GM23338 (cell line): ENCODE measurements around the gene ROBO1. TPM values are rescaled to one million over a fixed set of nuclear protein-coding genes. Genes with fewer than 3 reads are reported as not detected.

ENCODE experiments used
- ATAC-seq: fragments of 200-7000 bp; cut with Tn5 transposase; 3 replicates; pipeline ENCODE4 v1.9.1; 2020
- DNase-seq: peaks from one replicate; pipeline ENCODE4 v3.0.0-alpha.2; 2015; ENCODE audit warnings: low spot score
- H2AFZ ChIP-seq: fragments of 200-600 bp; sonication (generic); 2 replicates; pipeline ENCODE4 v1.8.0; 2016; ENCODE audit warnings: antibody characterized with exemption, mild to moderate bottlenecking, moderate library complexity
- H3F3A ChIP-seq: fragments of 200-600 bp; sonication (generic); replicated peaks from 2 replicates; pipeline ENCODE4 v1.8.0; 2017; ENCODE audit warnings: antibody characterized with exemption, mixed run types, low read depth
- H3K27ac ChIP-seq: fragments of 200-600 bp; sonication (generic); 2 replicates; pipeline ENCODE4 v1.6.1; 2016; ENCODE audit warnings: low read depth
- H3K27me3 ChIP-seq: fragments of 200-600 bp; sonication (generic); 2 replicates; pipeline ENCODE4 v1.8.0; 2016; ENCODE audit warnings: mild to moderate bottlenecking, mixed run types, moderate library complexity; ENCODE audit not compliant: insufficient read depth
- H3K36me3 ChIP-seq: fragments of 200-600 bp; sonication (generic); 2 replicates; pipeline ENCODE4 v1.8.0; 2016; ENCODE audit warnings: mild to moderate bottlenecking; ENCODE audit not compliant: insufficient read depth
- H3K4me1 ChIP-seq: fragments of 200-600 bp; sonication (generic); 2 replicates; pipeline ENCODE4 v1.8.0; 2016; ENCODE audit warnings: mild to moderate bottlenecking, moderate library complexity; ENCODE audit not compliant: insufficient read depth
- H3K4me2 ChIP-seq: fragments of 200-600 bp; sonication (generic); 2 replicates; pipeline ENCODE4 v1.7.1; 2017; ENCODE audit warnings: mixed run types
- H3K4me3 ChIP-seq: fragments of 200-600 bp; sonication (generic); 2 replicates; pipeline ENCODE4 v1.6.1; 2016; ENCODE audit warnings: mixed run types
- H3K79me2 ChIP-seq: fragments of 200-600 bp; sonication (generic); replicated peaks from 2 replicates; pipeline ENCODE4 v1.8.0; 2017; ENCODE audit warnings: mild to moderate bottlenecking; ENCODE audit not compliant: insufficient read depth
- H3K9me2 ChIP-seq: fragments of 200-600 bp; sonication (generic); 2 replicates; pipeline ENCODE4 v1.8.0; 2017; ENCODE audit not compliant: insufficient read depth
- H4K20me1 ChIP-seq: fragments of 200-600 bp; sonication (generic); replicated peaks from 2 replicates; pipeline ENCODE4 v1.8.0; 2017; ENCODE audit warnings: mild to moderate bottlenecking; ENCODE audit not compliant: insufficient read depth
- H3K27ac Mint-ChIP-seq: 2 replicates; pipeline ENCODE4 v1.8.0; 2020; ENCODE audit warnings: inconsistent platforms, mild to moderate bottlenecking, moderate library complexity, mixed read lengths
- H3K27me3 Mint-ChIP-seq: 3 replicates; pipeline ENCODE4 v1.8.0; 2022; ENCODE audit warnings: low read depth, mild to moderate bottlenecking, moderate library complexity, mixed read lengths, inconsistent platforms; ENCODE audit not compliant: insufficient read depth, poor library complexity
- H3K36me3 Mint-ChIP-seq: 3 replicates; pipeline ENCODE4 v1.8.0; 2021; ENCODE audit warnings: low read depth, mild to moderate bottlenecking, inconsistent platforms, moderate library complexity, mixed read lengths
- H3K4me1 Mint-ChIP-seq: 3 replicates; pipeline ENCODE4 v1.8.0; 2020; ENCODE audit warnings: mild to moderate bottlenecking, inconsistent platforms, mixed read lengths
- H3K4me3 Mint-ChIP-seq: 3 replicates; pipeline ENCODE4 v1.8.0; 2021; ENCODE audit warnings: moderate library complexity, mild to moderate bottlenecking, inconsistent platforms, mixed read lengths
- H3K9me3 Mint-ChIP-seq: 3 replicates; pipeline ENCODE4 v1.8.0; 2020; ENCODE audit warnings: moderate library complexity, mild to moderate bottlenecking, inconsistent platforms, mixed read lengths
- CREB1 ChIP-seq: fragments of 250-450 bp; sonication (Bioruptor Pico); IDR thresholded peaks from 2 replicates; pipeline ENCODE4 v1.5.0; 2020; ENCODE audit warnings: low read depth, mild to moderate bottlenecking, moderate library complexity
- ETS1 ChIP-seq: IDR thresholded peaks from 2 replicates; pipeline ENCODE4 v1.6.1; 2016; ENCODE audit warnings: antibody characterized with exemption
- EZH2phosphoT487 ChIP-seq: fragments of 200-600 bp; sonication (generic); IDR thresholded peaks from one replicate; pipeline ENCODE4 v1.8.1; 2018; ENCODE audit warnings: antibody characterized with exemption; ENCODE audit not compliant: unreplicated experiment
- NANOG ChIP-seq: IDR thresholded peaks from 2 replicates; pipeline ENCODE4 v1.6.1; 2016; ENCODE audit warnings: antibody characterized with exemption, borderline replicate concordance
- POLR2AphosphoS5 ChIP-seq: IDR thresholded peaks from 2 replicates; pipeline ENCODE4 v1.6.1; 2016; ENCODE audit warnings: antibody characterized with exemption, low read depth
- REST ChIP-seq: IDR thresholded peaks from one replicate; pipeline ENCODE4 v1.6.1; 2018; ENCODE audit warnings: antibody characterized with exemption; ENCODE audit not compliant: unreplicated experiment
- STAT1 ChIP-seq: IDR thresholded peaks from one replicate; pipeline ENCODE4 v1.6.1; 2016; ENCODE audit warnings: antibody characterized with exemption; ENCODE audit not compliant: unreplicated experiment
- ZNF114 ChIP-seq: fragments of 250-450 bp; sonication (Bioruptor Pico); IDR thresholded peaks from 2 replicates; pipeline ENCODE4 v1.5.0; 2020; ENCODE audit warnings: mild to moderate bottlenecking, moderate library complexity
- ZNF331 ChIP-seq: fragments of 250-450 bp; sonication (Bioruptor Pico); IDR thresholded peaks from 2 replicates; pipeline ENCODE4 v1.5.0; 2020; ENCODE audit warnings: low read depth, mild to moderate bottlenecking, moderate library complexity
- polyA plus RNA-seq: library from polyadenylated mRNA; unstranded; fragments of >200 nt; fragmentation: Nextera tagmentation; extraction: Ambion mirVana; gene quantifications from 2 replicates; pipeline ENCODE4 v1.2.1, GENCODE V29; 2016
- total RNA-seq: library from RNA; depleted of rRNA; stranded (reverse); fragments of >200 nt; shearing (Covaris generic); gene quantifications from 2 replicates; pipeline ENCODE4 v1.2.3, GENCODE V29; 2014
- TF ChIP-seq, protein P1 (sequence below), 2 experiments: fragments of 200-600 bp in 1 of 2; sonication (generic) in 1 of 2; conservative IDR thresholded peaks; 2 replicates each; pipeline versions ENCODE4 v1.5.1 to v1.6.1; 2016 to 2017; ENCODE audit warnings: antibody characterized with exemption in 2 of 2, low read depth in 2 of 2, mild to moderate bottlenecking in 2 of 2, moderate library complexity in 1 of 2
- TF ChIP-seq, protein P2 (sequence below): fragments of 250-450 bp; sonication (Bioruptor Pico); IDR thresholded peaks from 2 replicates; pipeline ENCODE4 v1.5.0; 2020; ENCODE audit warnings: mild to moderate bottlenecking, moderate library complexity

Gene ROBO1
- total and polyA plus RNA-seq, 2 experiments from 2014 or later = 19.2 to 78.3 TPM

GRCh38 chr3:79337798-79338197 lies 430.0 kb downstream of the ROBO1 start:
- Histone ChIP-seq H3F3A (no peaks in the 10 kb centered on the region), H3K36me3 (no peaks in the 10 kb centered on the region; the same call in 1 of the 2 replicates), H3K4me3 (no peak overlapping the region), H3K4me2 (no peak overlapping the region), H3K79me2 (no peaks in the 10 kb centered on the region), H3K27me3 (no peaks in the 10 kb centered on the region), H3K9me2 (peaks cover 8% of the 10 kb centered on the region; the same call in 1 of the 2 replicates), H3K4me1 (no peaks in the 10 kb centered on the region), H2AFZ (no peak overlapping the region), H4K20me1 (no peaks in the 10 kb centered on the region), H3K27ac (no peak overlapping the region)
- Mint-ChIP-seq H3K27me3 (peaks cover 3% of the 10 kb centered on the region), H3K4me3 (no peak overlapping the region), H3K36me3 (peaks cover 26% of the 10 kb centered on the region; the same call in 2 of the 3 replicates), H3K27ac (no peak overlapping the region), H3K9me3 (peaks cover 26% of the 10 kb centered on the region), H3K4me1 (no peaks in the 10 kb centered on the region)
- no peak for ATAC-seq
- no peak for TF ChIP-seq CREB1 (CRISPR knock-in tag)
- no peak for TF ChIP-seq NANOG
- no peak for TF ChIP-seq POLR2AphosphoS5
- no peak for TF ChIP-seq EZH2phosphoT487
- TF ChIP-seq ZNF331 (CRISPR knock-in tag) = no peak
- TF ChIP-seq STAT1 = no peak
- no peak for TF ChIP-seq ETS1
- TF ChIP-seq, protein P1, sequence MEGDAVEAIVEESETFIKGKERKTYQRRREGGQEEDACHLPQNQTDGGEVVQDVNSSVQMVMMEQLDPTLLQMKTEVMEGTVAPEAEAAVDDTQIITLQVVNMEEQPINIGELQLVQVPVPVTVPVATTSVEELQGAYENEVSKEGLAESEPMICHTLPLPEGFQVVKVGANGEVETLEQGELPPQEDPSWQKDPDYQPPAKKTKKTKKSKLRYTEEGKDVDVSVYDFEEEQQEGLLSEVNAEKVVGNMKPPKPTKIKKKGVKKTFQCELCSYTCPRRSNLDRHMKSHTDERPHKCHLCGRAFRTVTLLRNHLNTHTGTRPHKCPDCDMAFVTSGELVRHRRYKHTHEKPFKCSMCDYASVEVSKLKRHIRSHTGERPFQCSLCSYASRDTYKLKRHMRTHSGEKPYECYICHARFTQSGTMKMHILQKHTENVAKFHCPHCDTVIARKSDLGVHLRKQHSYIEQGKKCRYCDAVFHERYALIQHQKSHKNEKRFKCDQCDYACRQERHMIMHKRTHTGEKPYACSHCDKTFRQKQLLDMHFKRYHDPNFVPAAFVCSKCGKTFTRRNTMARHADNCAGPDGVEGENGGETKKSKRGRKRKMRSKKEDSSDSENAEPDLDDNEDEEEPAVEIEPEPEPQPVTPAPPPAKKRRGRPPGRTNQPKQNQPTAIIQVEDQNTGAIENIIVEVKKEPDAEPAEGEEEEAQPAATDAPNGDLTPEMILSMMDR (conservative IDR thresholded peaks at IDR 0.05; ENCODE audit: low read depth in 2 of 2) = no peak
- TF ChIP-seq, protein P2, sequence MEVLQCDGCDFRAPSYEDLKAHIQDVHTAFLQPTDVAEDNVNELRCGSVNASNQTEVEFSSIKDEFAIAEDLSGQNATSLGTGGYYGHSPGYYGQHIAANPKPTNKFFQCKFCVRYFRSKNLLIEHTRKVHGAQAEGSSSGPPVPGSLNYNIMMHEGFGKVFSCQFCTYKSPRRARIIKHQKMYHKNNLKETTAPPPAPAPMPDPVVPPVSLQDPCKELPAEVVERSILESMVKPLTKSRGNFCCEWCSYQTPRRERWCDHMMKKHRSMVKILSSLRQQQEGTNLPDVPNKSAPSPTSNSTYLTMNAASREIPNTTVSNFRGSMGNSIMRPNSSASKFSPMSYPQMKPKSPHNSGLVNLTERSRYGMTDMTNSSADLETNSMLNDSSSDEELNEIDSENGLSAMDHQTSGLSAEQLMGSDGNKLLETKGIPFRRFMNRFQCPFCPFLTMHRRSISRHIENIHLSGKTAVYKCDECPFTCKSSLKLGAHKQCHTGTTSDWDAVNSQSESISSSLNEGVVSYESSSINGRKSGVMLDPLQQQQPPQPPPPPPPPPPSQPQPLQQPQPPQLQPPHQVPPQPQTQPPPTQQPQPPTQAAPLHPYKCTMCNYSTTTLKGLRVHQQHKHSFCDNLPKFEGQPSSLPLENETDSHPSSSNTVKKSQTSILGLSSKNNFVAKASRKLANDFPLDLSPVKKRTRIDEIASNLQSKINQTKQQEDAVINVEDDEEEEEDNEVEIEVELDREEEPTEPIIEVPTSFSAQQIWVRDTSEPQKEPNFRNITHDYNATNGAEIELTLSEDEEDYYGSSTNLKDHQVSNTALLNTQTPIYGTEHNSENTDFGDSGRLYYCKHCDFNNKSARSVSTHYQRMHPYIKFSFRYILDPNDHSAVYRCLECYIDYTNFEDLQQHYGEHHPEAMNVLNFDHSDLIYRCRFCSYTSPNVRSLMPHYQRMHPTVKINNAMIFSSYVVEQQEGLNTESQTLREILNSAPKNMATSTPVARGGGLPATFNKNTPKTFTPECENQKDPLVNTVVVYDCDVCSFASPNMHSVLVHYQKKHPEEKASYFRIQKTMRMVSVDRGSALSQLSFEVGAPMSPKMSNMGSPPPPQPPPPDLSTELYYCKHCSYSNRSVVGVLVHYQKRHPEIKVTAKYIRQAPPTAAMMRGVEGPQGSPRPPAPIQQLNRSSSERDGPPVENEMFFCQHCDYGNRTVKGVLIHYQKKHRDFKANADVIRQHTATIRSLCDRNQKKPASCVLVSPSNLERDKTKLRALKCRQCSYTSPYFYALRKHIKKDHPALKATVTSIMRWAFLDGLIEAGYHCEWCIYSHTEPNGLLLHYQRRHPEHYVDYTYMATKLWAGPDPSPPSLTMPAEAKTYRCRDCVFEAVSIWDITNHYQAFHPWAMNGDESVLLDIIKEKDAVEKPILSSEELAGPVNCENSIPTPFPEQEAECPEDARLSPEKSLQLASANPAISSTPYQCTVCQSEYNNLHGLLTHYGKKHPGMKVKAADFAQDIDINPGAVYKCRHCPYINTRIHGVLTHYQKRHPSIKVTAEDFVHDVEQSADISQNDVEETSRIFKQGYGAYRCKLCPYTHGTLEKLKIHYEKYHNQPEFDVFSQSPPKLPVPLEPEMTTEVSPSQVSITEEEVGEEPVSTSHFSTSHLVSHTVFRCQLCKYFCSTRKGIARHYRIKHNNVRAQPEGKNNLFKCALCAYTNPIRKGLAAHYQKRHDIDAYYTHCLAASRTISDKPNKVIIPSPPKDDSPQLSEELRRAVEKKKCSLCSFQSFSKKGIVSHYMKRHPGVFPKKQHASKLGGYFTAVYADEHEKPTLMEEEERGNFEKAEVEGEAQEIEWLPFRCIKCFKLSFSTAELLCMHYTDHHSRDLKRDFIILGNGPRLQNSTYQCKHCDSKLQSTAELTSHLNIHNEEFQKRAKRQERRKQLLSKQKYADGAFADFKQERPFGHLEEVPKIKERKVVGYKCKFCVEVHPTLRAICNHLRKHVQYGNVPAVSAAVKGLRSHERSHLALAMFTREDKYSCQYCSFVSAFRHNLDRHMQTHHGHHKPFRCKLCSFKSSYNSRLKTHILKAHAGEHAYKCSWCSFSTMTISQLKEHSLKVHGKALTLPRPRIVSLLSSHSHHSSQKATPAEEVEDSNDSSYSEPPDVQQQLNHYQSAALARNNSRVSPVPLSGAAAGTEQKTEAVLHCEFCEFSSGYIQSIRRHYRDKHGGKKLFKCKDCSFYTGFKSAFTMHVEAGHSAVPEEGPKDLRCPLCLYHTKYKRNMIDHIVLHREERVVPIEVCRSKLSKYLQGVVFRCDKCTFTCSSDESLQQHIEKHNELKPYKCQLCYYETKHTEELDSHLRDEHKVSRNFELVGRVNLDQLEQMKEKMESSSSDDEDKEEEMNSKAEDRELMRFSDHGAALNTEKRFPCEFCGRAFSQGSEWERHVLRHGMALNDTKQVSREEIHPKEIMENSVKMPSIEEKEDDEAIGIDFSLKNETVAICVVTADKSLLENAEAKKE (CRISPR knock-in tag) = no peak
- no peak for TF ChIP-seq REST
- TF ChIP-seq ZNF114 (CRISPR knock-in tag) = no peak
- DNase-seq = no peak
